ENCODE data around the gene SLC9A6. TPM values are rescaled to one million over a fixed set of nuclear protein-coding genes. Genes with fewer than 3 reads are reported as not detected.

Gene SLC9A6
- total and polyA plus RNA-seq, 9 of the 15 experiments (the other 6 are each of a cell fraction or from before 2014, with no cell fraction given), result 3.7 to 13.9 (median 9.9) TPM

GRCh38 chrX:136034668-136035067 is 49.4 kb downstream of the SLC9A6 start:
- no peaks in the 10 kb centered on the region for H3K9me3 ChIP-seq (replicated peaks; ENCODE audit: control insufficient read depth, insufficient read depth, low read depth, low read length)
- intact Hi-C loops (cut with micrococcal nuclease), result loop anchor here (10.0 kb wide), 1 partner anchor 660 kb away; no protein-coding TSS in a partner anchor
- POLR2A ChIA-PET, result interaction anchor here (0.5 kb wide), 1 partner anchor 11 kb away, joined by 3 read pairs; no protein-coding TSS in a partner anchor
- H3K27me3 ChIP-seq (ENCODE audit: control insufficient read depth in 2 of 2, insufficient read depth in 2 of 2, low read length in 2 of 2), result no peaks in the 10 kb centered on the region
- ATAC-seq (no peak), DNase-seq (ENCODE audit: extremely low read depth in 1 of 4, low spot score in 3 of 4) (no peak), FAIRE-seq (no peak)
- no peaks in the 10 kb centered on the region for H3K79me2 ChIP-seq (ENCODE audit: control insufficient read depth, insufficient read depth, low read length)
- peaks cover 18% of the 10 kb centered on the region; the same call in 2 of the 3 replicates for H3K36me3 ChIP-seq (ENCODE audit: control insufficient read depth, insufficient read depth, low read length)
- no peaks in the 10 kb centered on the region for H3K4me1 ChIP-seq (replicated peaks in 1 of 2; ENCODE audit: control insufficient read depth in 2 of 2, insufficient read depth in 2 of 2, low read length in 2 of 2)
- no peak overlapping the region for H3K27ac ChIP-seq (ENCODE audit: extremely low read depth, low read depth, low read length)
- no peaks in the 10 kb centered on the region for H4K20me1 ChIP-seq (replicated peaks; ENCODE audit: control insufficient read depth, insufficient read depth, low read length)
- no peaks in the 10 kb centered on the region for H3K9me1 ChIP-seq (ENCODE audit: control insufficient read depth, insufficient read depth, low read length)
- no TSS peak for BruUV-seq (replicated peaks)
- CTCF ChIA-PET (ENCODE audit: low intra/inter-chr PET ratio), result no interaction called here
- no peak overlapping the region for H3K4me2 ChIP-seq (ENCODE audit: insufficient read depth, low read length)
- no peak overlapping the region for H3K9ac ChIP-seq (ENCODE audit: insufficient read depth in 1 of 2, low read depth in 2 of 2, low read length in 2 of 2)
- TF ChIP-seq ZNF75A (CRISPR knock-in tag; IDR thresholded peaks at IDR 0.05) (no peak), XRCC5 (IDR thresholded peaks at IDR 0.05; ENCODE audit: low read depth, low read length) (no peak), ZNF217 (CRISPR knock-in tag; IDR thresholded peaks at IDR 0.05) (no peak), ZZZ3 (IDR thresholded peaks at IDR 0.05) (no peak), FOXM1 (IDR thresholded peaks at IDR 0.05; ENCODE audit: low read depth) (no peak), FOXM1 (CRISPR knock-in tag; IDR thresholded peaks at IDR 0.05; ENCODE audit: low read depth) (no peak), HNRNPK (IDR thresholded peaks at IDR 0.05; ENCODE audit: low read depth, low read length, poor library complexity, severe bottlenecking) (no peak), ZNF324 (CRISPR knock-in tag; IDR thresholded peaks at IDR 0.05) (no peak)
- TF ChIP-seq, protein P1, sequence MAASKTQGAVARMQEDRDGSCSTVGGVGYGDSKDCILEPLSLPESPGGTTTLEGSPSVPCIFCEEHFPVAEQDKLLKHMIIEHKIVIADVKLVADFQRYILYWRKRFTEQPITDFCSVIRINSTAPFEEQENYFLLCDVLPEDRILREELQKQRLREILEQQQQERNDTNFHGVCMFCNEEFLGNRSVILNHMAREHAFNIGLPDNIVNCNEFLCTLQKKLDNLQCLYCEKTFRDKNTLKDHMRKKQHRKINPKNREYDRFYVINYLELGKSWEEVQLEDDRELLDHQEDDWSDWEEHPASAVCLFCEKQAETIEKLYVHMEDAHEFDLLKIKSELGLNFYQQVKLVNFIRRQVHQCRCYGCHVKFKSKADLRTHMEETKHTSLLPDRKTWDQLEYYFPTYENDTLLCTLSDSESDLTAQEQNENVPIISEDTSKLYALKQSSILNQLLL (CRISPR knock-in tag; IDR thresholded peaks at IDR 0.05; ENCODE audit: borderline replicate concordance), result no peak
- in situ Hi-C loops (cut with MboI), result loop anchor here (25.0 kb wide), 2 partner anchors 128 to 653 kb away; no protein-coding TSS in a partner anchor
- no peak overlapping the region for H2AFZ ChIP-seq (ENCODE audit: low read depth, low read length)
- WGBS (ENCODE audit: insufficient coverage, low coverage, missing lambda C conversion rate), result 90% methylated on average over 1 of the region's 1 CpG
- no peak overlapping the region for H3K4me3 ChIP-seq

Measured in K562 (cell line).